ENCODE measurements around the gene MX2.

- TF ChIP-seq CTCF (conservative IDR thresholded peaks at IDR 0.05; ENCODE audit: low read depth, low read length) (no peak), EZH2phosphoT487 (IDR thresholded peaks at IDR 0.05; ENCODE audit: borderline replicate concordance, low read length) (no peak)
Observed at GRCh38 chr21:41458559-41458958, 96.7 kb downstream of the MX2 start.
